IPS-18a (cell line): ENCODE results near the gene EARS2.
"Not testable (repeated sequence)": the region's sequence is repeated elsewhere in the genome, so short reads cannot be mapped to it uniquely, and the experiment has no call there.

Experiments
- H3K27ac ChIP-seq: one replicate; pipeline ENCODE4 v1.5.1; 2013; ENCODE audit warnings: low read length
- H3K27me3 ChIP-seq: one replicate; pipeline ENCODE4 v1.6.1; 2013; ENCODE audit warnings: mild to moderate bottlenecking, low read length; ENCODE audit not compliant: control insufficient read depth, insufficient read depth
- H3K36me3 ChIP-seq: one replicate; pipeline ENCODE4 v1.6.1; 2013; ENCODE audit warnings: low read depth, low read length; ENCODE audit not compliant: control insufficient read depth
- H3K4me1 ChIP-seq: one replicate; pipeline ENCODE4 v1.6.1; 2013; ENCODE audit warnings: low read depth, low read length; ENCODE audit not compliant: control insufficient read depth
- H3K4me3 ChIP-seq: one replicate; pipeline ENCODE4 v1.5.1; 2013; ENCODE audit warnings: low read length
- H3K9ac ChIP-seq: one replicate; pipeline ENCODE4 v1.6.1; 2013; ENCODE audit warnings: mild to moderate bottlenecking, low read length, moderate library complexity
- H3K9me3 ChIP-seq: one replicate; pipeline ENCODE4 v1.6.1; 2013; ENCODE audit warnings: low read depth, low read length; ENCODE audit not compliant: control insufficient read depth

The EARS2 gene

GRCh38 chr16:23556881-23557778 lies at the start of gene EARS2, which contains the start of gene UBFD1:
TSS of gene EARS2 (minus strand) at chr16:23557350. CDS start at chr16:23557343, 7 bp downstream.
TSS of gene UBFD1 (plus strand) at chr16:23557727. CDS start at chr16:23557743, 16 bp downstream.
- Histone ChIP-seq H3K36me3 (peaks cover 41% of the 10 kb centered on the region), H3K4me3 (peak within 1 kb of the TSS; percentile 73), H3K4me1 (no peaks in the 10 kb centered on the region), H3K9me3 (no peaks in the 10 kb centered on the region), H3K27ac (peak within 1 kb of the TSS; percentile 57), H3K27me3 (no peaks in the 10 kb centered on the region), H3K9ac (peak within 1 kb of the TSS; percentile 84)

GRCh38 chr16:23597003-23597756 lies 40.0 kb upstream of the EARS2 start:
- H3K4me1 ChIP-seq: peaks cover 7% of the 10 kb centered on the region
- no peaks in the 10 kb centered on the region for H3K9me3 ChIP-seq
- no peak overlapping the region for H3K4me3 ChIP-seq
- no peaks in the 10 kb centered on the region for H3K27me3 ChIP-seq
- H3K36me3 ChIP-seq: peaks cover 16% of the 10 kb centered on the region
- H3K27ac ChIP-seq: no peak overlapping the region
- no peak overlapping the region for H3K9ac ChIP-seq

GRCh38 chr16:23595951-23596720 lies 39.0 kb upstream of the EARS2 start, which contains the start of gene NDUFAB1:
TSS of gene NDUFAB1 (minus strand) at chr16:23596316. CDS start at chr16:23596290, 26 bp downstream.
- Histone ChIP-seq H3K36me3 (peaks cover 17% of the 10 kb centered on the region), H3K4me3 (peak within 1 kb of the TSS; percentile 96), H3K27ac (peak within 1 kb of the TSS; percentile 26)

GRCh38 chr16:23595246-23595950 lies 38.2 kb upstream of the EARS2 start:
- peaks cover 4% of the 10 kb centered on the region for H3K4me1 ChIP-seq
- H3K27me3 ChIP-seq: no peaks in the 10 kb centered on the region
- H3K4me3 ChIP-seq: peak overlapping the region; percentile 96
- peak overlapping the region; percentile 93 for H3K9ac ChIP-seq
- H3K9me3 ChIP-seq: no peaks in the 10 kb centered on the region
- H3K27ac ChIP-seq: peak overlapping the region; percentile 26
- peaks cover 24% of the 10 kb centered on the region for H3K36me3 ChIP-seq

More at GRCh38 chr16:23595951-23596720, 39.0 kb upstream of the EARS2 start, which contains the start of gene NDUFAB1:
- Histone ChIP-seq H3K9ac (peak within 1 kb of the TSS; percentile 93), H3K9me3 (no peaks in the 10 kb centered on the region), H3K4me1 (peaks cover 7% of the 10 kb centered on the region), H3K27me3 (no peaks in the 10 kb centered on the region)

GRCh38 chr16:23594186-23594585 lies 37.0 kb upstream of the EARS2 start:
- peaks cover 31% of the 10 kb centered on the region for H3K36me3 ChIP-seq
- H3K9ac ChIP-seq: no peak overlapping the region
- no peak overlapping the region for H3K27ac ChIP-seq
- H3K9me3 ChIP-seq: no peaks in the 10 kb centered on the region
- peaks cover 3% of the 10 kb centered on the region for H3K4me1 ChIP-seq
- no peak overlapping the region for H3K4me3 ChIP-seq
- H3K27me3 ChIP-seq: no peaks in the 10 kb centered on the region

- Histone ChIP-seq H3K4me3 (no peak overlapping the region), H3K9ac (no peak overlapping the region), H3K9me3 (no peaks in the 10 kb centered on the region), H3K36me3 (peaks cover 48% of the 10 kb centered on the region), H3K27me3 (no peaks in the 10 kb centered on the region), H3K27ac (no peak overlapping the region), H3K4me1 (no peaks in the 10 kb centered on the region)
These were observed 33.0 kb upstream of the EARS2 start for GRCh38 chr16:23590181-23590580.

- Histone ChIP-seq H3K27ac (no peak overlapping the region), H3K27me3 (no peaks in the 10 kb centered on the region), H3K36me3 (peaks cover 54% of the 10 kb centered on the region)
These were observed 30.6 kb upstream of the EARS2 start for GRCh38 chr16:23587726-23588125.

GRCh38 chr16:23584186-23585076 lies 27.3 kb upstream of the EARS2 start:
- H3K27ac ChIP-seq: no peak overlapping the region
- no peak overlapping the region for H3K9ac ChIP-seq
- H3K9me3 ChIP-seq: no peaks in the 10 kb centered on the region
- peaks cover 55% of the 10 kb centered on the region for H3K36me3 ChIP-seq
- no peaks in the 10 kb centered on the region for H3K27me3 ChIP-seq
- no peak overlapping the region for H3K4me3 ChIP-seq
- no peaks in the 10 kb centered on the region for H3K4me1 ChIP-seq

More at GRCh38 chr16:23587726-23588125, 30.6 kb upstream of the EARS2 start:
- Histone ChIP-seq H3K4me3 (no peak overlapping the region), H3K4me1 (no peaks in the 10 kb centered on the region), H3K9me3 (no peaks in the 10 kb centered on the region), H3K9ac (no peak overlapping the region)

- peaks cover 51% of the 10 kb centered on the region for H3K36me3 ChIP-seq
- H3K27me3 ChIP-seq, H3K4me3 ChIP-seq, H3K27ac ChIP-seq, H3K9ac ChIP-seq, H3K9me3 ChIP-seq, H3K4me1 ChIP-seq: not testable (repeated sequence)
These were observed 26.1 kb upstream of the EARS2 start for GRCh38 chr16:23583271-23583670.

- Histone ChIP-seq H3K36me3 (peaks cover 51% of the 10 kb centered on the region), H3K4me3 (no peak overlapping the region), H3K9ac (no peak overlapping the region), H3K4me1 (no peaks in the 10 kb centered on the region), H3K9me3 (no peaks in the 10 kb centered on the region), H3K27ac (no peak overlapping the region), H3K27me3 (no peaks in the 10 kb centered on the region)
These were observed 24.6 kb upstream of the EARS2 start for GRCh38 chr16:23581764-23582163.
